MCF 10A (cell line): Measurements from ENCODE around the gene JOSD2. TPM values are rescaled to one million over a fixed set of nuclear protein-coding genes. Genes with fewer than 3 reads are reported as not detected.

Experiments
- BruUV-seq: library from RNA; stranded (reverse); fragments of 400-500 nt; replicated peaks from 2 replicates; lab custom pipeline; 2021; lab: Mats Ljungman, UMichigan
- CTCF ChIA-PET: fragments of 300-600 bp; sonication (Branson Sonifier 250); formaldehyde crosslinking; extraction: SDS; loops from one replicate; lab custom pipeline; 2021; ENCODE audit warnings: antibody characterized with exemption, inconsistent platforms; lab: Yijun Ruan, JAX
- POLR2A ChIA-PET: fragments of 300-600, 350-650 bp; sonication (Branson Sonifier 250); formaldehyde crosslinking; extraction: SDS; loops from one replicate; lab custom pipeline; 2020; ENCODE audit warnings: antibody characterized with exemption, inconsistent platforms; lab: Yijun Ruan, JAX
- DNase-seq: peaks from one replicate; pipeline ENCODE4 v3.0.0-alpha.2; 2018; ENCODE audit not compliant: unreplicated experiment
- H3K27ac Mint-ChIP-seq: one replicate; pipeline ENCODE4 v1.8.0; 2022; ENCODE audit warnings: mild to moderate bottlenecking, low read depth, mixed read lengths; ENCODE audit not compliant: unreplicated experiment
- H3K27me3 Mint-ChIP-seq: one replicate; pipeline ENCODE4 v1.8.0; 2022; ENCODE audit warnings: mixed read lengths; ENCODE audit not compliant: insufficient read depth, unreplicated experiment
- H3K36me3 Mint-ChIP-seq: one replicate; pipeline ENCODE4 v1.8.0; 2022; ENCODE audit warnings: mild to moderate bottlenecking, moderate library complexity, mixed read lengths; ENCODE audit not compliant: insufficient read depth, unreplicated experiment
- H3K4me1 Mint-ChIP-seq: one replicate; pipeline ENCODE4 v1.8.0; 2022; ENCODE audit warnings: mixed read lengths; ENCODE audit not compliant: insufficient read depth, unreplicated experiment
- H3K4me3 Mint-ChIP-seq: one replicate; pipeline ENCODE4 v1.8.0; 2022; ENCODE audit warnings: mild to moderate bottlenecking, moderate library complexity, mixed read lengths; ENCODE audit not compliant: unreplicated experiment
- H3K9me3 Mint-ChIP-seq: one replicate; pipeline ENCODE4 v1.8.0; 2022; ENCODE audit warnings: mixed read lengths; ENCODE audit not compliant: unreplicated experiment
- CTCF ChIP-seq: fragments of 200-600 bp; IDR thresholded peaks from one replicate; pipeline ENCODE4 v1.8.0; 2022; ENCODE audit warnings: antibody characterized with exemption, mild to moderate bottlenecking; ENCODE audit not compliant: unreplicated experiment
- intact Hi-C: fragments of 100-400 bp; cut with micrococcal nuclease; formaldehyde crosslinking; loops from 2 replicates; pipeline ENCODE4 v1.14.1; 2022
- total RNA-seq: library from RNA; stranded (reverse); gene quantifications from 2 replicates; pipeline ENCODE4 v1.2.3, GENCODE V29; 2022

The JOSD2 gene
- total RNA-seq, 1 experiment from 2014 or later = 65.8 TPM

GRCh38 chr19:50477751-50478515, 33.1 kb downstream of the JOSD2 start:
- Mint-ChIP-seq H3K9me3 (no peaks in the 10 kb centered on the region), H3K27ac (peak overlapping the region; percentile 13), H3K27me3 (no peaks in the 10 kb centered on the region), H3K4me1 (peaks cover 13% of the 10 kb centered on the region), H3K4me3 (peak overlapping the region; percentile 99), H3K36me3 (peaks cover 37% of the 10 kb centered on the region)
- CTCF ChIA-PET = interaction anchor here (0.6 to 1.3 kb wide), 4 partner anchors 17 to 109 kb away, joined by 3 to 6 read pairs (median 4); partner anchors contain the start of gene MYBPC2
- POLR2A ChIA-PET = no interaction called here
- intact Hi-C loops = no loop called here
- TF ChIP-seq CTCF = no peak
- BruUV-seq = no TSS peak
- no peak for DNase-seq

GRCh38 chr19:50476907-50477238, 34.1 kb downstream of the JOSD2 start:
- peak overlapping the region; percentile 88 for H3K27ac Mint-ChIP-seq
- DNase-seq = no peak

GRCh38 chr19:50476224-50476906, 34.6 kb downstream of the JOSD2 start, which contains the start of the genes EMC10 and GARIN5A:
Gene EMC10, plus strand, starts transcription at chr19:50476507. Its CDS starts 38 bp downstream, at chr19:50476545.
Gene GARIN5A, minus strand, starts transcription at chr19:50476848. Its CDS starts 460 bp downstream, at chr19:50476388.
- Mint-ChIP-seq H3K9me3 (no peaks in the 10 kb centered on the region), H3K4me1 (peaks cover 13% of the 10 kb centered on the region), H3K4me3 (peak within 1 kb of the TSS; percentile 99), H3K27ac (peak within 1 kb of the TSS; percentile 88), H3K27me3 (no peaks in the 10 kb centered on the region), H3K36me3 (peaks cover 37% of the 10 kb centered on the region)
- ChIA-PET CTCF (interaction anchor here (0.6 kb wide), 1 partner anchor 918 kb away, joined by 3 read pairs; no protein-coding TSS in a partner anchor), POLR2A (interaction anchor here (1.5 kb wide), 1 partner anchor 92 kb away, joined by 6 read pairs; the partner anchor contains the start of gene POLD1)
- no peak for TF ChIP-seq CTCF
- peak; percentile 89 for DNase-seq
- TSS peak; percentile 43 for BruUV-seq
- intact Hi-C loops = loop anchor here (1.0 kb wide), 2 partner anchors 35 to 92 kb away; partner anchors contain the start of genes JOSD2 and POLD1

More at GRCh38 chr19:50476907-50477238, 34.1 kb downstream of the JOSD2 start:
- Mint-ChIP-seq H3K4me3 (peak overlapping the region; percentile 99), H3K36me3 (peaks cover 37% of the 10 kb centered on the region), H3K9me3 (no peaks in the 10 kb centered on the region), H3K27me3 (no peaks in the 10 kb centered on the region), H3K4me1 (peaks cover 13% of the 10 kb centered on the region)
- TSS peak; percentile 67 for BruUV-seq
- ChIA-PET POLR2A (interaction anchor here (0.6 to 1.5 kb wide), 2 partner anchors 93 to 119 kb away, joined by 4 to 6 read pairs; partner anchors contain the start of gene POLD1), CTCF (interaction anchor here (0.6 kb wide), 3 partner anchors 17 to 918 kb away, joined by 3 read pairs; no protein-coding TSS in a partner anchor)
- intact Hi-C loops = loop anchor here (1.0 kb wide), 2 partner anchors 34 to 93 kb away; partner anchors contain the start of genes JOSD2 and POLD1
- TF ChIP-seq CTCF = no peak
